ENCODE data around the gene GAP43.

The GAP43 gene

DNA sequence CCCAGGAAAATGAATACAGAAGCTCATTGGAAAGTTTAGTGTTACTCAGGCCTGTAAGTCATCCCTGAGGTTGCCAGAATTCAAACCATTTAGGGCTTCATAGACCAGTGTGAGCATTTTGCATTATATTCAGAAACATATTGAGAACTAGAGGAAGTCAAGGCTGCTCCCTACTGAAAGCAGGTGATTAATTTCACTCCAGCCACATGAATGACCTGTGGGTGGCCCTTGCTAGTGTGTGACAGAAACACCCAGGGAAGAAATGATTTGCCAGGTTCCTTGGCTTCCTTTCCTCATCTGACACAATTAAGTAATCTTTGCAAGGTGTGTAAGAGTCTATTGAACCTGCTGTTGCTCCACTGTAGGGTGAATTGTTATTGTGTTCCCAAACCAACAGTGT is 61.8 kb downstream of the GAP43 start:
- Histone ChIP-seq H3K9ac (no peak overlapping the region), H3K4me1 (ENCODE audit: low read depth, poor library complexity, severe bottlenecking) (no peaks in the 10 kb centered on the region), H3K4me2 (no peak overlapping the region), H3K27me3 (ENCODE audit: insufficient read depth, low read depth) (no peaks in the 10 kb centered on the region), H3K27ac (no peak overlapping the region), H4K20me1 (ENCODE audit: insufficient read depth) (no peaks in the 10 kb centered on the region), H2AFZ (ENCODE audit: low read depth) (no peak overlapping the region), H3K36me3 (ENCODE audit: insufficient read depth) (no peaks in the 10 kb centered on the region), H3K79me2 (ENCODE audit: insufficient read depth, low read depth) (no peaks in the 10 kb centered on the region), H3K4me3 (IDR thresholded peaks at IDR 0.05; ENCODE audit: insufficient read depth, low read depth, low read length) (no peak overlapping the region)
- TF ChIP-seq, protein P1, sequence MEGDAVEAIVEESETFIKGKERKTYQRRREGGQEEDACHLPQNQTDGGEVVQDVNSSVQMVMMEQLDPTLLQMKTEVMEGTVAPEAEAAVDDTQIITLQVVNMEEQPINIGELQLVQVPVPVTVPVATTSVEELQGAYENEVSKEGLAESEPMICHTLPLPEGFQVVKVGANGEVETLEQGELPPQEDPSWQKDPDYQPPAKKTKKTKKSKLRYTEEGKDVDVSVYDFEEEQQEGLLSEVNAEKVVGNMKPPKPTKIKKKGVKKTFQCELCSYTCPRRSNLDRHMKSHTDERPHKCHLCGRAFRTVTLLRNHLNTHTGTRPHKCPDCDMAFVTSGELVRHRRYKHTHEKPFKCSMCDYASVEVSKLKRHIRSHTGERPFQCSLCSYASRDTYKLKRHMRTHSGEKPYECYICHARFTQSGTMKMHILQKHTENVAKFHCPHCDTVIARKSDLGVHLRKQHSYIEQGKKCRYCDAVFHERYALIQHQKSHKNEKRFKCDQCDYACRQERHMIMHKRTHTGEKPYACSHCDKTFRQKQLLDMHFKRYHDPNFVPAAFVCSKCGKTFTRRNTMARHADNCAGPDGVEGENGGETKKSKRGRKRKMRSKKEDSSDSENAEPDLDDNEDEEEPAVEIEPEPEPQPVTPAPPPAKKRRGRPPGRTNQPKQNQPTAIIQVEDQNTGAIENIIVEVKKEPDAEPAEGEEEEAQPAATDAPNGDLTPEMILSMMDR (conservative IDR thresholded peaks at IDR 0.05; ENCODE audit: low read depth, low read length), result no peak

- Histone ChIP-seq H3K36me3 (ENCODE audit: insufficient read depth) (no peaks in the 10 kb centered on the region), H3K27me3 (ENCODE audit: insufficient read depth, low read depth) (no peaks in the 10 kb centered on the region), H2AFZ (ENCODE audit: low read depth) (no peak overlapping the region), H3K4me3 (IDR thresholded peaks at IDR 0.05; ENCODE audit: insufficient read depth, low read depth, low read length) (no peak overlapping the region), H3K79me2 (ENCODE audit: insufficient read depth, low read depth) (no peaks in the 10 kb centered on the region), H4K20me1 (ENCODE audit: insufficient read depth) (no peaks in the 10 kb centered on the region), H3K4me1 (ENCODE audit: low read depth, poor library complexity, severe bottlenecking) (peaks cover 6% of the 10 kb centered on the region), H3K9ac (no peak overlapping the region), H3K27ac (no peak overlapping the region), H3K4me2 (no peak overlapping the region)
- TF ChIP-seq, protein P1 (conservative IDR thresholded peaks at IDR 0.05; ENCODE audit: low read depth, low read length), result no peak
Observed at GRCh38 chr3:115687721-115688120, 64.4 kb downstream of the GAP43 start.

DNA sequence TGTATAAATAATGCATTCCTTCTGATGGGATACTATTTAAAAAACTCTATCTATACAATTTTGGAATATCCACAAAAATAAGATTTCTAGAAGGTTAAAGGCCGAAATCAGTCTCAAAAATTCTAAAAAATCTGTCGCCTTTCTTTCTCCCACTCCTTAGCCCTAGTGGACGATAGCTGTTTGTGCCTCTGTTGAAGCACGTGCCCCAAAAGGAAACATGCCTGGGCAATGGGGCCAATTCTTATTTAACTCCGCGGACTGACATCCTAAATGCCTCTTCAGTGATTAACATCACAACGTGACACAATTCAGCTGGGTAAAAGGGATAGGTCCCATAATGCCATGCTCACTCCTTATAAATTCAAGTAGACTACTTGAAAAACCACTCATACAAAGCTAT is 65.1 kb downstream of the GAP43 start:
- Histone ChIP-seq H3K27ac (no peak overlapping the region), H2AFZ (ENCODE audit: low read depth) (no peak overlapping the region)
- TF ChIP-seq, protein P1 (conservative IDR thresholded peaks at IDR 0.05; ENCODE audit: low read depth, low read length), result no peak

GRCh38 chr3:115689928-115690327 is 66.6 kb downstream of the GAP43 start:
- TF ChIP-seq, protein P1 (conservative IDR thresholded peaks at IDR 0.05; ENCODE audit: low read depth, low read length), result no peak
- peaks cover 18% of the 10 kb centered on the region for H3K4me1 ChIP-seq (ENCODE audit: low read depth, poor library complexity, severe bottlenecking)
- no peak overlapping the region for H2AFZ ChIP-seq (ENCODE audit: low read depth)
- no peaks in the 10 kb centered on the region for H4K20me1 ChIP-seq (ENCODE audit: insufficient read depth)
- H3K36me3 ChIP-seq (ENCODE audit: insufficient read depth), result no peaks in the 10 kb centered on the region
- no peak overlapping the region for H3K4me2 ChIP-seq
- no peak overlapping the region for H3K27ac ChIP-seq
- no peaks in the 10 kb centered on the region for H3K27me3 ChIP-seq (ENCODE audit: insufficient read depth, low read depth)
- H3K4me3 ChIP-seq (IDR thresholded peaks at IDR 0.05; ENCODE audit: insufficient read depth, low read depth, low read length), result no peak overlapping the region
- no peaks in the 10 kb centered on the region for H3K79me2 ChIP-seq (ENCODE audit: insufficient read depth, low read depth)
- H3K9ac ChIP-seq, result no peak overlapping the region

More for the DNA sequence above, 65.1 kb downstream of the GAP43 start:
- H3K9ac ChIP-seq, result no peak overlapping the region
- H3K4me3 ChIP-seq (IDR thresholded peaks at IDR 0.05; ENCODE audit: insufficient read depth, low read depth, low read length), result no peak overlapping the region
- H3K4me1 ChIP-seq (ENCODE audit: low read depth, poor library complexity, severe bottlenecking), result peaks cover 12% of the 10 kb centered on the region
- no peaks in the 10 kb centered on the region for H4K20me1 ChIP-seq (ENCODE audit: insufficient read depth)
- no peak overlapping the region for H3K4me2 ChIP-seq
- no peaks in the 10 kb centered on the region for H3K79me2 ChIP-seq (ENCODE audit: insufficient read depth, low read depth)
- no peaks in the 10 kb centered on the region for H3K36me3 ChIP-seq (ENCODE audit: insufficient read depth)
- H3K27me3 ChIP-seq (ENCODE audit: insufficient read depth, low read depth), result no peaks in the 10 kb centered on the region

Measured in KMS-11 (cell line).